Frontal cortex (tissue), 4 donors: ENCODE measurements around the gene REM2. TPM values are rescaled to one million over a fixed set of nuclear protein-coding genes. Genes with fewer than 3 reads are reported as not detected.

ENCODE experiments used
- DNase-seq, 2 donors: peaks; one replicate each; pipeline ENCODE4 v3.0.0; 2012; ENCODE audit warnings: low spot score in 2 of 2
- FAIRE-seq: peaks from 2 replicates; lab custom pipeline; 2012; peaks lifted over from hg19 to GRCh38; lab: Jason Lieb, UNC
- small RNA-seq: library from RNA; depleted of rRNA; stranded (forward); fragments of <200 nt; gene quantifications from one replicate; pipeline ENCODE3, GENCODE V24; 2014
- total RNA-seq: library from RNA; depleted of rRNA; stranded (reverse); fragments of >200 nt; gene quantifications from one replicate; pipeline ENCODE4 v1.2.3, GENCODE V29; 2014
- donor health status: control.
- donor health status: control.
- donor health status: control.

The REM2 gene
- total RNA-seq, 1 donor from 2014 or later, result 2.4 TPM

GRCh38 chr14:22919601-22919921, 36.5 kb downstream of the REM2 start:
- no peak for FAIRE-seq
- no peak for DNase-seq

GRCh38 chr14:22920697-22921096, 37.7 kb downstream of the REM2 start:
- no peak for FAIRE-seq
- DNase-seq, result no peak

DNA sequence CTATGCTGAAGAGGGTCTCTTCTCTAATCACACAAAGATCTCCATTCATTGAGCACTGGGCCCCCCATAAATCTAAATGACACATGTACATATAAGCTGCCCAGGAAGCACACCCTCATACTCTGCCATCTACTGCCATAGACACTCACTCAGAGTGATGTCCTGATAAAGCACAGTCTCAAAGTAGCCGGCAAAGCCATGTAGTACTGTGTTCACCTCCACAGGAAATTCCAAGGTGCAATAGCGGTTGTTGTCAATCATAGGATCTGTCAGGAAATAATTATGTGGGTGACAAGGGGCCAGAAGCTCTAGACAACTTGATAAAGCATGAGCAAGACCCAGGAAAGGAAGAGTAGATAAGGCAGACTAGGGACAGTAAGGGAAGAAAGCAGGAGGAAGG, 39.3 kb downstream of the REM2 start:
- no peak for FAIRE-seq

GRCh38 chr14:22923746-22924145, 40.7 kb downstream of the REM2 start:
- no peak for FAIRE-seq
- DNase-seq, result no peak

More for the DNA sequence above, 39.3 kb downstream of the REM2 start:
- no peak for DNase-seq

- FAIRE-seq (no peak), DNase-seq (no peak)
Measured at GRCh38 chr14:22925513-22925912, 42.5 kb downstream of the REM2 start.

- FAIRE-seq (no peak), DNase-seq (no peak)
Measured at GRCh38 chr14:22926316-22926715, 43.3 kb downstream of the REM2 start.

GRCh38 chr14:22928237-22929103, 45.4 kb downstream of the REM2 start:
- no peak for FAIRE-seq
- DNase-seq, result no peak

DNA sequence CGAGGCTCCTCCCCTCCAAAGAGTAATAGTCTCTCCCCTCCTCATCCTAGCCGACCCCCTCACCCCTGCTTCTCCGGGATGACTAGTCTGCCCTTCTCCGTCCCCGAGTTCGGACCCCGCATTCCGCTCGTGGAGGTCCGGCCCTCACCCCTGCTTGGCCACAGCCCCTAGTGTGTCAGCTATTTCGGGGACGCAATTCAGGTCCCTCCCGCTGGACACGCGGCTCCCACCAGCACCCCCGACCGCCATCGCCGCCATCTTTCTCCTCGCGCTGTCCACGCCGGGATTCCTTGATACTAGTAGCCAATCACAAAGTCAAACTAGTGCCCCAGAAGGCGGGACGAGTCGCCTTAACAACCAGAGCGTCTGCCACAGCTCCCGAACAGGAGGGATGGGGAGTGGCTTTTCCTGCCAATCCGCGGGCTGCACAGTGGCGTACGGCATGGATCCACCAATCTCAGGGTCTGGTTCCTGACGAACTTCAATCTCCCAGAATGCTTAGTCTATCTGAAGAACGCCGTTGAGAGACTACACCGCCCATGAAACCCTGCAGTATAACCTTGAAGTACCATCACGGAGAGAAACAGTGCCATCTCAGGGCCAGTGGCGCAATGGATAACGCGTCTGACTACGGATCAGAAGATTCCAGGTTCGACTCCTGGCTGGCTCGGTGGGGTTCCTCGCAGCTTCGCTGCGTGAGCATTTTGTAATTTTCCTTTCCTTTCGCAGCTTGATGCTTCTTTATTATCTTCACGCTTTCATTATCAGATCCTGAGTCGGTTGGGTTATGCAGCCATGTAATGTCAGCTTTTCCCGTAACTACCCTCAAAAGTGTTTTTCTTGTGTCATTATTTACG, 46.3 kb downstream of the REM2 start, which contains the start of gene PRMT5:
PRMT5 (minus strand) TSS at position 273 of the 857 bp plus-strand sequence; CDS start at position 258, 15 bp downstream.
- DNase-seq (peak; percentile 78 to 88), FAIRE-seq (peak; percentile 74)

GRCh38 chr14:22929961-22930364, 46.9 kb downstream of the REM2 start:
- DNase-seq (no peak), FAIRE-seq (no peak)

DNA sequence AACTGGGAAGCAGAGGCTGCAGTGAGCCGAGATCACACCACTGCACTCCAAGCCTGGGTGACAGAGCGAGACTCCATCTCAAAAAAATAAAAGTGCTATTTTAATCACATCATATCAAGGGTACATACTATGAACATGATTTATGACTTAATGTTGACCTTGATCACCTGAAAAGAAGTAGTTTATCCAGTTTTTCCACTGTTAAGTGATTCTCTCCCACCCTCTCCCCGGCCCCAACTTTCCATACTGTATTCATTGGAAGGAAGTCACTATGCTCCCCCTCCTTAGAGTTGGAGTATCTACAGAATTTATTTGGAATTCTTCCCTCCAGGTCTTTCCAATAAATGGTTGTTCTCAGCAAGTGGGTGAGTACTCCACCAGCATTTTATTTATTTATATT, 49.1 kb downstream of the REM2 start:
- DNase-seq (no peak), FAIRE-seq (no peak)

- FAIRE-seq (no peak), DNase-seq (no peak)
Measured at GRCh38 chr14:22935156-22935555, 52.1 kb downstream of the REM2 start.

Small RNA genes lying within 50 kb of the gene (small RNA-seq; reads per million reads assigned to genes)
- not detected for gene RF00019

Other genes with a start within 250 kb of the REM2 start
- not detected for gene OR6J1, start 238.9 kb upstream of the REM2 start, total RNA-seq
- gene OXA1L, start 116.5 kb upstream of the REM2 start, total RNA-seq, result 28.9 TPM
- gene SLC7A7, start 67.8 kb upstream of the REM2 start, total RNA-seq, result 2.0 TPM
- gene MRPL52, start 53.3 kb upstream of the REM2 start, total RNA-seq, result 13.9 TPM
- 6.9 TPM for gene MMP14, start 46.6 kb upstream of the REM2 start, total RNA-seq
- 2.9 TPM for gene LRP10, start 11.5 kb upstream of the REM2 start, total RNA-seq
- 73.4 TPM for gene RBM23, start 35.9 kb downstream of the REM2 start, total RNA-seq
- 61.1 TPM for gene PRMT5, start 46.2 kb downstream of the REM2 start, total RNA-seq
- 23.2 TPM for gene HAUS4, start 73.9 kb downstream of the REM2 start, total RNA-seq
- 4.5 TPM for gene AJUBA, start 99.3 kb downstream of the REM2 start, total RNA-seq
- 4.5 TPM for gene C14orf93, start 126.9 kb downstream of the REM2 start, total RNA-seq
- 194 TPM for gene PSMB5, start 151.7 kb downstream of the REM2 start, total RNA-seq
- under 0.01 TPM for gene PSMB11, start 159.0 kb downstream of the REM2 start, total RNA-seq
- 9.4 TPM for gene CDH24, start 174.3 kb downstream of the REM2 start, total RNA-seq
- 73.0 TPM for gene ACIN1, start 211.9 kb downstream of the REM2 start, total RNA-seq
- 22.0 TPM for gene C14orf119, start 212.3 kb downstream of the REM2 start, total RNA-seq
- not detected for gene CIROP, start 221.8 kb downstream of the REM2 start, total RNA-seq
- gene CEBPE, start 236.0 kb downstream of the REM2 start, total RNA-seq, result not detected